ENCODE results near the gene PPP1R1C.
"Not testable (repeated sequence)": the region's sequence is repeated elsewhere in the genome, so short reads cannot be mapped to it uniquely, and the experiment has no call there.

Gene PPP1R1C

GRCh38 chr2:181985632-181986205 lies at the start of gene PPP1R1C:
Gene PPP1R1C, plus strand, starts transcription at chr2:181985853. Its CDS starts 258 bp downstream, at chr2:181986111.
- in situ Hi-C loops (cut with MboI; ENCODE audit: low sequenced_read_pairs) = no loop called here

DNA sequence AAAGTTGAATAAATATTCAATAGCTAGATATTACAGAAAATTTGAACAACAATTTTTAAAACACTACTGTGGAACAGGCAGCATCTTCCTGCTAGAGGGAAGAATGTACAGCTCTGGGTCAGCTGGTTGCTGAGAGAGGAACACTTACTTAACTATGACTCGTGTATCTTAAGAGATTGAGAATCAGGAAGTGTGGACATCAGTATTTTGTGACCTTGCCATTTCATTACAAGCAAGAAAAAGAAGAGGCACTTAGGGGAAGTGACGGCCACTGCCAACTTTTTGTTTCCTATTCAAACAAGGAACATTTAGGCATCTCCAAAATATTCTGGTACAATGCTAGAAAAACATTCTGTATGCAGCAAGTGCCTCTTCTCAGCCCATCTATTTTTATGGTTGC lies 48.2 kb upstream of the PPP1R1C start:
- in situ Hi-C loops (cut with MboI; ENCODE audit: low sequenced_read_pairs) = no loop called here

GRCh38 chr2:181943411-181944124 lies 42.1 kb upstream of the PPP1R1C start:
- in situ Hi-C loops (cut with MboI; ENCODE audit: low sequenced_read_pairs) = no loop called here

DNA sequence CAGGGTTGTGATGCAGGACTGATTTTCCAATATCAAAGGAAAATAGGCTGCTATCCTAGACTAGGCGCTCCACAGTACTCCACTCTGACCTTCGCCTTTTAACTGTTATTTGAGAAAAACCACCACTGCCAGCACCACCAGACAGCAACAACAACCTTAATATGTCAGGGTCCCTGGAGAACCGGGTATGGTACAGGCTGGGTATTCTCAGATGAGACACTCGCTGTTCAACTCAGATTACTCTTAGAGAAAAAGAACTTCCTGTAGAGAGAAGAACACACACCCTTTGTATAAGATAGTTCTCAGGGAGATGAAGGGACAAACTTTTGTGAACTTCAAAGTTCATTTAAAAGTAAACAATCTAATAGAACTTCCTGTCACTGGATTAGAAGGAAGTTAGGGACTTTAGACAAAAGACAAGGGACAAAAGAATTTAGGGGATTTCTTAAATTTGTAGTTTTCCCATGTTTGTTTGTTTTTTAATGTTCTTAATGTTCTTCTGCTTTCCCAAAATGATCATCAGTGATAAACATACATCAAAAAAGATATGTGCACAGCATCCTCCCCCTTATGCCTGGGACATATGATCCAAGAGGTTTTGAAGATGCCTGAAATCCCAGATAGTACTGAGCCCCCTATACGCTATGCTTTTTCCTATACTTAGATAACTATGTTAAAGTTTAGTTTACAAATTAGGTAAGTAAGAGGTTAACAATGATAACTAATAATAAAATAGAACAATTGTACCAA lies 41.3 kb upstream of the PPP1R1C start:
- in situ Hi-C loops (cut with MboI; ENCODE audit: low sequenced_read_pairs) = no loop called here

GRCh38 chr2:181944914-181945291 lies 40.8 kb upstream of the PPP1R1C start:
- in situ Hi-C loops (cut with MboI; ENCODE audit: low sequenced_read_pairs) = no loop called here

DNA sequence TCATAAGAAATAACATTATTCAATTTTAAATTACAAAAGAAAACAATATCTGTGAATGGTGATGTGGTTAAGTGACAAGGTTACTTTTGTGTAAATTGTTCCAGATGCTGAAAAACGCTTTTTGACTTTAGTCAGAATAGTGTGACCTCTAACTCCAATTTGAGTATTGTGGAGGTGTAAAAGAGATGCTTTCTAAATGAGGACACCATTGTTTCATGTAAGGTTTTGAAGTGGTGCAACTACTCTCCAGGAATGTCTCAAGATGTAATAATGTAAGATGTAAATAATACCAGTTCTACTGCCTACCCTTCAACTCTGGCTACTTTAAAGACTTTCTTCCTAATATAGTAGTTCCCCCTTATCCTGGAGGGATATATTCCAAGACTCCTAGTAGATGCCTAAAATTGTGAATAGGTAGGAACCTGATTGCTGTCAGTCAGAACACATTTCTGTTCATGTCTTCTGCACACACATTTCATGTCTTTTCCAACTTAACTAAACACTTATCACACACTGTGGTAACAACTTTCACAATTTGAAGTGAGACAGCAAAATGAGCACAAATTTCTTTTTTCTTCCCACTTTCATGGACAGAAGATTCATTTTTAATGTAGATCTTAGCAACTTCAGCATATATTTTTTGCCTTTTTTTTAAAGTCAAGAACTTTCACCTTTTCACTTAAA lies 39.1 kb upstream of the PPP1R1C start:
- in situ Hi-C loops (cut with MboI; ENCODE audit: low sequenced_read_pairs) = no loop called here

DNA sequence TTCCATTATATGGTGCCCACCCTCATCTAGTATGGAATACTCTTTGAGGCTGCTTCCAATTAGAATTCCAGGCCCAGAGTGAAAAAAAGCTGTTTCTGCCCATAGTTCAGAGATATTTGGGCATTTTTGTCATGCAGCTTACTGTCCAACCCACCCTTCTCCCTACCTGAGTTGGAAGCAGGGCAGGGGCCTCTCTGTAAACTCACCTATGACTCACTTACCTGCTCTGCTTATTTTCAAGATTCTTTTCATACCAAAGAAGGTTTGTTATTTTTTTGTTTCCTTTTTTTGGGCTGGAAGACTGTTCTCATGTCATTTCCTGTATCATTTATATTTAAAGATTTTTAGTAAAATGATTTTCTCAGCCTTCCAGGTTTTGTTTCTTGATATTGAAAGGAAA lies 38.4 kb upstream of the PPP1R1C start:
- in situ Hi-C loops (cut with MboI; ENCODE audit: low sequenced_read_pairs) = no loop called here

DNA sequence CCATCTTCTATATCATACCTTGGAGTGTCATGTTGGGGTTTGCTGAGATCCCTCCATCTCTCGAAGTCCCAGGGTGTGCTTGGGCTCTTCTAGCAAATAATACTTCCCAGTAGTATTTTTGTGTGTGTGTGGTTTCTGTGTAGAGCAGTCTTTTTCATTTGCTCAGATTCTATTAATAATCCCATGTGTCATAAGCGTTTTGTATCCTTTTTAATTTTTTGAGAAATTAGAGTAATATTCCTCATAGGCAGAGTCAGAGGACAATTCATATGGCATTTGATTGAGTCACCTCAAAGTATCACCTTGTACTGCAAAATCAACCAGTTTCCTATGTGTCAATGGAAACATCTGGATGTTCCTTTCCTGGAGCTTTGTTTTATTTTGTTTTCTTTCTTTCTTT lies 37.4 kb upstream of the PPP1R1C start:
- in situ Hi-C loops (cut with MboI; ENCODE audit: low sequenced_read_pairs) = no loop called here

GRCh38 chr2:181949047-181949446 lies 36.6 kb upstream of the PPP1R1C start:
- in situ Hi-C loops (cut with MboI; ENCODE audit: low sequenced_read_pairs) = no loop called here

DNA sequence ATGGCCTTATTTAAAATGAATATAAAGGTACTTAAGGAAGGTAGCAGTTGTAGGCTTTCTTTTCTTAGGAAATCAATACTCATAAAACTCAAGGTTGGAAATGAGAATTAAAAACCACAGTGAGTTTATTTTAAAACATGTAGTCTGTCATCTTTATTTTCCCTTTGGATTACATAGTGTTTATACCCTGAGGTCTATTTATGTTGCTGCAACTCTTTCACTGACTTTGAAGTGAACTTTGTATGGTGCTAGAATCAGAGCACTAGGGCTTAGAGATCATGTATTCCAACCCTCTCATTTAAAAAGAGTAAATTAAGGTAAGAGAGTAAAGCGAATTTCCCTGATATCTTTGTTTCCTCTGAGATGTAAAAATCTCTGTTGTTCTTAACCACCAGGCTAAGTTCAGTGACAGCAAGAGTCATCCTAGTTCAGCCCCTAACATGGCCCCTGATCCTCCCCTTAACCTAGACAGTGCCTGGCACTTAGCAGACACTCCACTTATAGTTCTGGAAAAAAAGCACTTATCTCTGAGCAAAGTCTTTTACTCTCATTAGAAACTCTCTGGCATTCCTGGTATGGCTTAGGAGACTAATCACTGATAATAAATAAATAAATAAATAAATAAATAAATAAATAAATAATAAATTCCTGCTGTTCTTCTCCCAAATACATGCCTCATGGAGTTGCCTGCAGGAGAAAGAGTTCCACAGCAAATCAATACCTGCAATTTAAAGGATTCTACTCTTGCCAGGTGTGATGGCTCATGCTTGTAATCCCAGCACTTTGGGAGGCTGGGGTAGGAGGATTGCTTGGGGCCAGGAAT lies 33.0 kb upstream of the PPP1R1C start:
- in situ Hi-C loops (cut with MboI; ENCODE audit: low sequenced_read_pairs) = no loop called here

- in situ Hi-C loops (cut with MboI; ENCODE audit: low sequenced_read_pairs) = no loop called here
Observed at GRCh38 chr2:181953881-181954537, 31.6 kb upstream of the PPP1R1C start.

GRCh38 chr2:181954538-181954883 lies 31.1 kb upstream of the PPP1R1C start:
- in situ Hi-C loops (cut with MboI; ENCODE audit: low sequenced_read_pairs) = no loop called here

DNA sequence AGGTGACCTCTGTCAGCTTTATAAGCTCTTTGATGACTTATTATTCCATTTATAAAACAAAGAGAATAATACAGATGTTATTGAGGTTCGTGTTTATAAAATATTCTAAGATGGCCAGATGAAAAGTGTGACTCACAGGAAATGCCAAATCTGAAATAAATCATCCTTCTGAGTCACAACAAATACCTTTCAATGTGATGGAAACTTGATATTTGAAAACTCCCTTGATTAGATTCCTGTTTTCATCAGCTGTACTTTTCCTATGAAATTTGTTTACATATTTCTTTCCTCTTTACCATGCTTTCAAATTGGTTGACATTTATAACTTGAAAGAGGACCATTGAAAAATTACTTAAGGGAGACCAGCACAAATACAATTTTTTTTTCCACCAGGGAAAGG lies 30.6 kb upstream of the PPP1R1C start:
- in situ Hi-C loops (cut with MboI; ENCODE audit: low sequenced_read_pairs) = no loop called here

- in situ Hi-C loops (cut with MboI; ENCODE audit: low sequenced_read_pairs) = not testable (repeated sequence)
Observed at GRCh38 chr2:181955866-181956265, 29.8 kb upstream of the PPP1R1C start.

GRCh38 chr2:181957668-181958067 lies 28.0 kb upstream of the PPP1R1C start:
- in situ Hi-C loops (cut with MboI; ENCODE audit: low sequenced_read_pairs) = no loop called here

DNA sequence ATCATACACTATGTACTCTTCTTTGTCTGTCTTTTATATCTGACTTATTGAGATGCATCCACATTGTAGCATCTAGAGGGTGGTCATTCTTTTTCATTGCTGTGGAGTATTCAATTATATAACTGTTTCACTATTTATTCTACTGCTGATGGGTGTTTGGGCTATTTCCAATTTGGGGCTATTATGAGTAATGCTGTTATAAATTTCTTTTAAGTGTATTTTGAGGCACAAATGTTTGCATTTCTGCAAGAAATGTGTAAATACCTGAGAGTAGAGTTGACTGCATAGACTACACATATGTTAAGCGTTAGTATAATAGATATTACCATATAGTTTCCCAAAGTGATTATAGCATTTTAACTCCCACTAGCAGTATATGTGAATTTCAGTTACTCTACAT lies 26.9 kb upstream of the PPP1R1C start:
- in situ Hi-C loops (cut with MboI; ENCODE audit: low sequenced_read_pairs) = no loop called here

- in situ Hi-C loops (cut with MboI; ENCODE audit: low sequenced_read_pairs) = no loop called here
Observed at GRCh38 chr2:181959508-181959907, 26.1 kb upstream of the PPP1R1C start.

DNA sequence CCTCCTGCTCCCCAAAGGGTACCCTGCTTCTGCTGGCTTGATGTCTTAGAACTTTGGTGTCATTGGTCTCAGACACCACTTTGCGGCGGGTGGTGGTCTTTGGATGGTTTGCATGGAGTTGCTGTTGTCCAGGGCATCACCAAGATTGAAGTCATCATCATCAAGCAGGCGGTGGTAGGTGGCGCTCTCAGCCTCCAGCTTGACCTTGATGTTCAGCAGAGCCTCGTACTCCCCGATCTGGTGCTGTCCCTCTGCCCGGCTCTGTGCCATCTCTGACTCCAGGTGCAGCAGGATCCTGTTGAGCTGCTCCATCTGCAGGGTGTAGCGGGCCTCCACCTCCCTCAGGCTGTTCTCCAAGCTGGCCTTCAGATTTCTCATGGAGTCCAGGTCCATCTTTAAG lies 24.5 kb upstream of the PPP1R1C start:
- in situ Hi-C loops (cut with MboI; ENCODE audit: low sequenced_read_pairs) = not testable (repeated sequence)

GRCh38 chr2:181962142-181962541 lies 23.5 kb upstream of the PPP1R1C start:
- in situ Hi-C loops (cut with MboI; ENCODE audit: low sequenced_read_pairs) = no loop called here

DNA sequence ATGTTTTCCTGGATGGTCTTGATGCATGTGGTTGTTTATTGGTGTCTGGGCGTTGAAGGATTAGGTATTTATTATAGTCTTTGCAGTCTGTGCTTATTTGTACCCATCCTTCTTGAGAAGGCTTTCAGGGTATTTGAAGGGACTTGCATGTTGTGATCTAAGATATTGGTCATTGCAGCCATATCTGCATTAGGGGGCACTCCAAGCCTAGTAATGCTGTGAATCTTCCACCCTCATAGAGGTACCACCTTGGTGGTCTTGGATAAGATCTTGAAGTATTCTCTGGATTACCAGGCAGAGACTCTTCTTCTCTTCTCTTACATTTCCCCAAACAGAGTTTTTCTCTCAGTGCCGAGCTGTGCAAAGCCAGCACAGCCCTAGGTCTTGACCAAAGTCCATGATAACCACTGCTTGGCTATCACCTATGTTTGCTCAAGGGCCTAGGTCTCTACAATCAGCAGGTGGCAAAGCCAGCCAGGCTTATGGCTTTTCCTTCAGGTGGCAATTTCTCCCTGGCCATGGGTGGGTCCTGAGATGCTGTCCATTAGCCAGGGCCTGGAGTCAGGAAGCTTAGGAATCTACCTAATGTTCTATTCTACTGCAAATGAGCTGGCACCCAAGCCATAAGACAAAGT lies 15.4 kb upstream of the PPP1R1C start:
- in situ Hi-C loops (cut with MboI; ENCODE audit: low sequenced_read_pairs) = no loop called here
